Stimulated activated CD8-positive, alpha-beta memory T cell treated with anti-CD3 and anti-CD28 coated beads, Interleukin-4, amount 100 ng/mL, for 48 hours (primary cell): ENCODE results near the gene MXD4.

Experiments used
- DNase-seq: peaks from one replicate; pipeline ENCODE4 v3.0.0-alpha.2; 2020

MXD4 gene

GRCh38 chr4:2274320-2275043, 12.6 kb upstream of the MXD4 start:
- no peak for DNase-seq

GRCh38 chr4:2273657-2274319, 11.9 kb upstream of the MXD4 start:
- DNase-seq = no peak

- DNase-seq = no peak
These were observed 11.3 kb upstream of the MXD4 start for GRCh38 chr4:2273221-2273620.

GRCh38 chr4:2272828-2273120, 10.9 kb upstream of the MXD4 start:
- DNase-seq = no peak

GRCh38 chr4:2272026-2272827, 10.3 kb upstream of the MXD4 start:
- DNase-seq = no peak

GRCh38 chr4:2271279-2272025, 9.5 kb upstream of the MXD4 start:
- DNase-seq = no peak

GRCh38 chr4:2270341-2271165, 8.6 kb upstream of the MXD4 start:
- DNase-seq = no peak

GRCh38 chr4:2269618-2270163, 7.8 kb upstream of the MXD4 start:
- DNase-seq = no peak

- no peak for DNase-seq
These were observed 7.3 kb upstream of the MXD4 start for GRCh38 chr4:2269206-2269531.

GRCh38 chr4:2268357-2269205, 6.7 kb upstream of the MXD4 start:
- no peak for DNase-seq

- no peak for DNase-seq
These were observed 5.9 kb upstream of the MXD4 start for GRCh38 chr4:2267841-2268240.

GRCh38 chr4:2267320-2267811, 5.5 kb upstream of the MXD4 start:
- DNase-seq = no peak

GRCh38 chr4:2266821-2267220, 4.9 kb upstream of the MXD4 start:
- no peak for DNase-seq

- no peak for DNase-seq
These were observed 4.3 kb upstream of the MXD4 start for GRCh38 chr4:2266181-2266580.

- no peak for DNase-seq
These were observed 3.5 kb upstream of the MXD4 start for GRCh38 chr4:2265113-2266110.

- DNase-seq = no peak
These were observed 2.7 kb upstream of the MXD4 start for GRCh38 chr4:2264481-2265041.

- no peak for DNase-seq
These were observed 2.0 kb upstream of the MXD4 start for GRCh38 chr4:2263926-2264321.

GRCh38 chr4:2262944-2263250, 988 bp upstream of the MXD4 start:
- DNase-seq = no peak

GRCh38 chr4:2262145-2262943, 435 bp upstream of the MXD4 start:
- peak; percentile 96 for DNase-seq
